Lung (tissue), 12 donors: ENCODE results near the gene TRIM6. TPM values are rescaled to one million over a fixed set of nuclear protein-coding genes. Genes with fewer than 3 reads are reported as not detected.
"Not testable (repeated sequence)": the region's sequence is repeated elsewhere in the genome, so short reads cannot be mapped to it uniquely, and the experiment has no call there.

Source experiments
- ATAC-seq: fragments of 200-7000 bp; cut with Tn5 transposase; one replicate; pipeline ENCODE4 v1.9.1; 2020; ENCODE audit warnings: moderate number of reproducible peaks; ENCODE audit not compliant: insufficient read depth, low FRiP score
- DNase-seq, 3 donors: peaks; one replicate each; pipeline ENCODE4 v3.0.0-alpha.2; 2013 to 2017
- H3K27ac ChIP-seq, 2 donors: one replicate each; pipeline ENCODE4 v1.5.1; 2013; ENCODE audit warnings: mild to moderate bottlenecking in 2 of 2, moderate library complexity in 2 of 2, control low read depth in 1 of 2, inconsistent platforms in 1 of 2, low read depth in 1 of 2, low read length in 1 of 2
- H3K27me3 ChIP-seq, 3 donors: one replicate each; pipeline ENCODE4 v1.5.1; 2013; ENCODE audit warnings: low read length in 2 of 3; ENCODE audit not compliant: control insufficient read depth in 3 of 3, insufficient read depth in 3 of 3
- H3K36me3 ChIP-seq, 4 donors: one replicate each; pipeline ENCODE4 v1.5.1; 2013; ENCODE audit warnings: low read length in 4 of 4, mild to moderate bottlenecking in 1 of 4, moderate library complexity in 1 of 4; ENCODE audit not compliant: control insufficient read depth in 4 of 4, insufficient read depth in 4 of 4
- H3K4me1 ChIP-seq, 5 donors: one replicate each; pipeline ENCODE4 v1.5.1; 2013; ENCODE audit warnings: low read length in 5 of 5, mild to moderate bottlenecking in 2 of 5, moderate library complexity in 1 of 5; ENCODE audit not compliant: control insufficient read depth in 5 of 5, insufficient read depth in 5 of 5
- H3K4me3 ChIP-seq: one replicate; pipeline ENCODE4 v1.5.1; 2013; ENCODE audit warnings: mild to moderate bottlenecking, control low read depth, moderate library complexity
- H3K9ac ChIP-seq, 2 donors: one replicate each; pipeline ENCODE4 v1.5.1; 2013; ENCODE audit warnings: low read length in 2 of 2, control low read depth in 1 of 2; ENCODE audit not compliant: insufficient read depth in 1 of 2
- H3K9me3 ChIP-seq, 4 donors: one replicate each; pipeline ENCODE4 v1.5.1; 2013; ENCODE audit warnings: low read length in 3 of 4, mild to moderate bottlenecking in 1 of 4, moderate library complexity in 1 of 4; ENCODE audit not compliant: control insufficient read depth in 4 of 4, insufficient read depth in 3 of 4
- CTCF ChIP-seq: IDR thresholded peaks from 2 replicates; pipeline ENCODE4 v1.5.1; 2012; ENCODE audit warnings: mild to moderate bottlenecking; ENCODE audit errors: control extremely low read depth, extremely low read depth
- WGBS, 2 donors: extraction: QIAGEN DNeasy Blood & Tissue Kit; methylation state at CpG; one replicate each; pipeline ENCODE4 v1.1.7; 2013; 5-methylcytosine and 5-hydroxymethylcytosine counted together
- polyA plus RNA-seq, 2 donors: library from polyadenylated mRNA; stranded (reverse); fragments of 200-250 nt; gene quantifications; one replicate each; pipeline ENCODE4 v1.2.1, GENCODE V29; 2013
- total RNA-seq, 2 donors: library from RNA; depleted of rRNA in 1 of 2; stranded (reverse); fragments of >200 nt in 1 of 2; gene quantifications; one replicate each; pipeline ENCODE4 v1.2.1, GENCODE V29; 2014 to 2021
- donor health status: control.
- donor health status: control.
- donor health status: Bipolar disorder and iron deficiency.
- donor health status: healthy.
- donor health status: DM: yes; HTN: yes; CAD: no.

The TRIM6 gene
- total and polyA plus RNA-seq, 4 donors = 2.1 to 4.2 (median 2.8) TPM

DNA sequence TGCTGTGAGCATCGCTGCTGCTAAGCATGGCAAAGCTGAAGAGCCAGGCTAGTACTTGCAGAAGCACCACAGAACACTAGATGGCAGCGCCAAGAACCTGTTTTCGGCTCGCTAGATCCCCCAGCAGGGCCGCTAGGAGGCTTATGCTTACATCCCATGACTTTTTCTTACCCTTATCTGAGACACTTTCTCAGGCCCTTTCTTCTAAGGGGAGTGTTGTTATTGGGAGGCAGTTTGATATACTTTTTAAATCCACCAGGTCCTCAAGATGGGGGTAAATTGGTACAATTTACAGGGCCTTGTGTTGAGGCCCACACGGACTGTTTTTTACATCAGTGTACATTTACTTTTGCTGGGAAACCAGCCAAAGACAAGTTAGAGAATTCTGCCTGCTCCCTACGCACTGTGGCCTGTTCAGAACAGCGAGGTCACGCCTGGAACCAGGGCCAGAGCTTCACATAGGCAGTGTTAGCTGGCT is 4.0 kb downstream of the TRIM6 start:
- peaks cover 0 to 9% (median 0%) of the 10 kb centered on the region in 5 donors for H3K4me1 ChIP-seq
- WGBS, 2 donors = 35 to 46% methylated on average over 9 of the region's 9 CpGs
- no peaks in the 10 kb centered on the region for H3K36me3 ChIP-seq
- peak overlapping the region in 1 of 2 donors; percentile 51 for H3K9ac ChIP-seq
- peaks cover 0 to 2% (median 0%) of the 10 kb centered on the region in 4 donors for H3K9me3 ChIP-seq
- peak overlapping the region in 1 of 2 donors; percentile 81 for H3K27ac ChIP-seq
- DNase-seq (peak; percentile 82 to 90 (median 85)), ATAC-seq (peak; percentile 83)
- no peak overlapping the region for H3K4me3 ChIP-seq
- H3K27me3 ChIP-seq = no peaks in the 10 kb centered on the region
- peak; percentile 47 for TF ChIP-seq CTCF

- 95 to 98% methylated on average over 4 of the region's 4 CpGs for WGBS, 2 donors
- not testable (repeated sequence) for H3K27ac ChIP-seq, H3K36me3 ChIP-seq, H3K9me3 ChIP-seq, ATAC-seq, H3K4me1 ChIP-seq, H3K9ac ChIP-seq, DNase-seq, H3K4me3 ChIP-seq, H3K27me3 ChIP-seq
These were observed 6.4 kb downstream of the TRIM6 start for GRCh38 chr11:5602791-5603190.

DNA sequence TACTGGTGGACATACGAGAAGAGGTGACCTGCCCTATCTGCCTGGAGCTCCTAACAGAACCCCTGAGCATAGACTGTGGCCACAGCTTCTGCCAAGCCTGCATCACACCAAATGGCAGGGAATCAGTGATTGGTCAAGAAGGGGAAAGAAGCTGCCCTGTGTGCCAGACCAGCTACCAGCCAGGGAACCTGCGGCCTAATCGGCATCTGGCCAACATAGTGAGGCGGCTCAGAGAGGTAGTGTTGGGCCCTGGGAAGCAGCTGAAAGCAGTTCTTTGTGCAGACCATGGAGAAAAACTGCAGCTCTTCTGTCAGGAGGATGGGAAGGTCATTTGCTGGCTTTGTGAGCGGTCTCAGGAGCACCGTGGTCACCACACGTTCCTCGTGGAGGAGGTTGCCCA is 6.9 kb downstream of the TRIM6 start:
- no peak overlapping the region for H3K27ac ChIP-seq
- no peaks in the 10 kb centered on the region for H3K36me3 ChIP-seq
- DNase-seq (no peak), ATAC-seq (no peak)
- WGBS, 2 donors = 94 to 96% methylated on average over 8 of the region's 8 CpGs
- peaks cover 0 to 3% (median 0%) of the 10 kb centered on the region in 5 donors for H3K4me1 ChIP-seq
- TF ChIP-seq CTCF = no peak
- no peak overlapping the region for H3K4me3 ChIP-seq
- H3K9me3 ChIP-seq = no peaks in the 10 kb centered on the region
- no peaks in the 10 kb centered on the region for H3K27me3 ChIP-seq
- no peak overlapping the region for H3K9ac ChIP-seq

DNA sequence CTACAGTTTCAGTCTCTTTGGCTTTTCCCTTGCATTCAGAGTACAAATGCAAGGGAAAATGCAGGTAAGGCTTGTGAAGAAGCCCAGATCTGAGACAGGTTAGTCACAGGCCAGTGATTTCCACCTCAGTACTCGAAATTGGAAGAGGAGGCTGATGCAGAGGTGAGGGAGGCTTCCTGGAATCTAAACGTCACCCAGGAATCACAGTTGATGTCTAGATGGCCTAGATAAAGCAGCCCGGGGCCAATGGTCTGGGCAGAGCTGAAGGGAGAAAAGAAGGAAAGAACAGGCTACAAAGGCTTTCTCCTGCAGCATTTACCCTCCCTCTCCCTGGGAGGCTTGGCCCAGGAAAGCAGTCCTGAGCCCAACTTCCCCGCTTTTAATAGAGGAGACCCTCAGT is 8.5 kb downstream of the TRIM6 start:
- DNase-seq (no peak), ATAC-seq (no peak)
- Histone ChIP-seq H3K4me3 (no peak overlapping the region), H3K9me3 (no peaks in the 10 kb centered on the region), H3K9ac (no peak overlapping the region), H3K27ac (no peak overlapping the region), H3K27me3 (no peaks in the 10 kb centered on the region), H3K36me3 (no peaks in the 10 kb centered on the region), H3K4me1 (peaks cover 0 to 3% (median 0%) of the 10 kb centered on the region in 5 donors)
- TF ChIP-seq CTCF = no peak
- WGBS, 2 donors = 72 to 83% methylated on average over 4 of the region's 4 CpGs
